Measurements from ENCODE around the gene PSMG3.

Gene PSMG3

DNA sequence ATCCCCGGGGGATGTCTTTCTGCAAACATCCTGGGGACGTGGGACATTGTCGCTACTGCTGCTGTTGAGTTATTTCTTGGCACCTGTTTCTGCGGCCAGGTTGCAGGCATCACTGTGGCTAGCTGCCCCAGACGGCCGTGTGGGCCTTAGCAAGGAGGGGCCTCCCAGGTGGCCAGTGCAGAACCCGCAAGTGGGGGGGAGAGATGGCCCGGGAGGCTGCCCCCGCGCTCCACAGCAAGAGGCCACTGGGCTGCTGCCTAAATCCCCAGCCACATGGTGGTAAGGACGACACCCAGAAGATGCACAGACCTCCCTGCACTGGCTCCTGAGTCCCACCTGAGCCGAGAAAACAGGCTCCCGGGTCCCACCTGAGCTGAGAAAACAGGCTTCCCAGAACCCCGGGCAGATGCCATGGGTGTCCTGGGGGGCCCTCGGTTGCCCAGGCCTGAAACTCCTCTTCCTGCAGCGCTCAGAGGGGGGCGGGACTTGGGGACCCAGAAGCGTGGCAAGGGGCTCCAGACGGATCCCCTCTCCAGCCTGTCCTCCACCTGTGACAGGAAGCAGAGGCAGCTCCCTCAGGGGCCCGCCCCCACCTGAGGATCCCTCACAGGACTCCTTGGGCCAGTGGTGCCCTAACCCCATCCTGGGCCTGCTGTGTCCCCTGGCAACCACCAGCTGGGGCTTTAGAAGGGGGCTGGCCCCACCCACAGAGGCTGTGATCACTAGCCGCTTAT lies 40.3 kb downstream of the PSMG3 start:
- no peak for TF ChIP-seq EZH2phosphoT487 (conservative IDR thresholded peaks at IDR 0.05; ENCODE audit: low read length)
- TF ChIP-seq, protein P1, sequence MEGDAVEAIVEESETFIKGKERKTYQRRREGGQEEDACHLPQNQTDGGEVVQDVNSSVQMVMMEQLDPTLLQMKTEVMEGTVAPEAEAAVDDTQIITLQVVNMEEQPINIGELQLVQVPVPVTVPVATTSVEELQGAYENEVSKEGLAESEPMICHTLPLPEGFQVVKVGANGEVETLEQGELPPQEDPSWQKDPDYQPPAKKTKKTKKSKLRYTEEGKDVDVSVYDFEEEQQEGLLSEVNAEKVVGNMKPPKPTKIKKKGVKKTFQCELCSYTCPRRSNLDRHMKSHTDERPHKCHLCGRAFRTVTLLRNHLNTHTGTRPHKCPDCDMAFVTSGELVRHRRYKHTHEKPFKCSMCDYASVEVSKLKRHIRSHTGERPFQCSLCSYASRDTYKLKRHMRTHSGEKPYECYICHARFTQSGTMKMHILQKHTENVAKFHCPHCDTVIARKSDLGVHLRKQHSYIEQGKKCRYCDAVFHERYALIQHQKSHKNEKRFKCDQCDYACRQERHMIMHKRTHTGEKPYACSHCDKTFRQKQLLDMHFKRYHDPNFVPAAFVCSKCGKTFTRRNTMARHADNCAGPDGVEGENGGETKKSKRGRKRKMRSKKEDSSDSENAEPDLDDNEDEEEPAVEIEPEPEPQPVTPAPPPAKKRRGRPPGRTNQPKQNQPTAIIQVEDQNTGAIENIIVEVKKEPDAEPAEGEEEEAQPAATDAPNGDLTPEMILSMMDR (IDR thresholded peaks at IDR 0.05; ENCODE audit: insufficient read depth, low read length, poor library complexity, severe bottlenecking), result no peak
- Histone ChIP-seq H3F3A (ENCODE audit: insufficient read depth) (0 out of 2 replicates have a peak, but pooled peaks cover 5% of the 10 kb centered on the region), H3K4me2 (ENCODE audit: low read depth, low read length, poor library complexity, severe bottlenecking) (no peak overlapping the region), H3K36me3 (ENCODE audit: low read length) (no peaks in the 10 kb centered on the region), H3K9ac (ENCODE audit: low read length) (no peak overlapping the region), H3K9me2 (replicated peaks; ENCODE audit: insufficient read depth, low read length) (no peaks in the 10 kb centered on the region), H2AFZ (ENCODE audit: low read depth, low read length, severe bottlenecking) (no peak overlapping the region), H3K27ac (ENCODE audit: low read depth, low read length) (no peak overlapping the region), H3K79me2 (ENCODE audit: insufficient read depth, low read length) (peaks cover 34% of the 10 kb centered on the region), H3K9me3 (ENCODE audit: insufficient read depth, low read length) (no peaks in the 10 kb centered on the region), H3K27me3 (ENCODE audit: low read length) (no peaks in the 10 kb centered on the region), H4K20me1 (ENCODE audit: low read depth, low read length) (no peaks in the 10 kb centered on the region), H3K4me3 (ENCODE audit: insufficient read depth, low read length, poor library complexity, severe bottlenecking) (no peak overlapping the region)

DNA sequence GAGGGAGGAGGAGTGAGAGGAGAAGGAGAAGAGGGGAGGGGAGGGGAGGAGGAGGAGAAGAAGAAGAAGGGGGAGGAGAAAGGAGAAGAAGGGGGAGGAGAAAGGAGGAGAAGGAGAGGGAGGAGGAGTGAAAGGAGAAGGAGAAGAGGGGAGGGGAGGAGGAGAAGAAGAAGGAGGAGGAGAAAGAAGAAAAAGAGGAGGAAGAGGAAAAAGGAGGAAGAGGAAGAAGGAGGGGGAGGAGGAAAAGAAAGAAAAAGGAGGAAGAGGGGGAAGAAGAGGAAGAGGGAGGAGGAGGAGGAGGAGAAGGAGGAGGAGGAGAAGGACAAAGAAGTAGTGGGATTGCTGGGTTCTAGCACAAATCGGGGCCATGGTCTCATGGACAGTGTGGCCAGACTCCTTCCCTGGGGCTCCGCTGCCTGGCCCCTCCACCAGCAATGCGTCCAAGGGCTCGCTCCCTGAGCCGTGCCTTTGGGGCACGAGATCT lies 43.5 kb downstream of the PSMG3 start:
- H3K79me2 ChIP-seq (ENCODE audit: insufficient read depth, low read length), result peaks cover 2% of the 10 kb centered on the region
- H3K4me2 ChIP-seq (ENCODE audit: low read depth, low read length, poor library complexity, severe bottlenecking), result no peak overlapping the region
- H3K27ac ChIP-seq (ENCODE audit: low read depth, low read length), result no peak overlapping the region
- no peaks in the 10 kb centered on the region for H3K36me3 ChIP-seq (ENCODE audit: low read length)
- no peaks in the 10 kb centered on the region for H3K27me3 ChIP-seq (ENCODE audit: low read length)
- no peak overlapping the region for H2AFZ ChIP-seq (ENCODE audit: low read depth, low read length, severe bottlenecking)
- H3K9me2 ChIP-seq (replicated peaks; ENCODE audit: insufficient read depth, low read length), result no peaks in the 10 kb centered on the region
- TF ChIP-seq, protein P1 (IDR thresholded peaks at IDR 0.05; ENCODE audit: insufficient read depth, low read length, poor library complexity, severe bottlenecking), result no peak
- no peak for TF ChIP-seq EZH2phosphoT487 (conservative IDR thresholded peaks at IDR 0.05; ENCODE audit: low read length)
- H3K4me3 ChIP-seq (ENCODE audit: insufficient read depth, low read length, poor library complexity, severe bottlenecking), result no peak overlapping the region
- H4K20me1 ChIP-seq (ENCODE audit: low read depth, low read length), result no peaks in the 10 kb centered on the region
- H3F3A ChIP-seq (ENCODE audit: insufficient read depth), result no peaks in the 10 kb centered on the region
- H3K9me3 ChIP-seq (ENCODE audit: insufficient read depth, low read length), result no peaks in the 10 kb centered on the region
- H3K9ac ChIP-seq (ENCODE audit: low read length), result no peak overlapping the region

DNA sequence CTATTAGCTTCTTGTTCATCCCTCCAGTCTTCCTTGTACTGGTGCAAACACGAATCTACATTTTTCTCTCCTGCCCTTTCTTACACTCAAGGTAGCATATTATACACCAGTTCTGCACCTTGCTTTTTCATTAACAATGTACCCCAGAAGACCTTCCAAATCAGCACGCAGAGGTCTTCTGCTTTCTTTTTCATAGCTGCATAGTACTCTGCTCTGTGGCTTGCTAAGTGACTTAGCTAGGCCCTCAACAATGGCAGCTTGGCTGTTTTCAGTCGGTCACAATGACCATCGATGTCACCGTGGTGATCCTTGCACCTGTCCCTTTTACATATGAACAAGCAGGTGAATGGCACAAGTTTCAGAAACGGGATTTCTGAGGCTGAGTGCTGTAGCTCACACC lies 44.4 kb downstream of the PSMG3 start:
- no peak for TF ChIP-seq EZH2phosphoT487 (conservative IDR thresholded peaks at IDR 0.05; ENCODE audit: low read length)
- TF ChIP-seq, protein P1 (IDR thresholded peaks at IDR 0.05; ENCODE audit: insufficient read depth, low read length, poor library complexity, severe bottlenecking), result no peak
- Histone ChIP-seq H3K36me3 (ENCODE audit: low read length) (no peaks in the 10 kb centered on the region), H3K27ac (ENCODE audit: low read depth, low read length) (no peak overlapping the region), H3K4me2 (ENCODE audit: low read depth, low read length, poor library complexity, severe bottlenecking) (no peak overlapping the region), H2AFZ (ENCODE audit: low read depth, low read length, severe bottlenecking) (no peak overlapping the region), H3K9me3 (ENCODE audit: insufficient read depth, low read length) (no peaks in the 10 kb centered on the region), H4K20me1 (ENCODE audit: low read depth, low read length) (no peaks in the 10 kb centered on the region), H3K9me2 (replicated peaks; ENCODE audit: insufficient read depth, low read length) (no peaks in the 10 kb centered on the region), H3K4me3 (ENCODE audit: insufficient read depth, low read length, poor library complexity, severe bottlenecking) (no peak overlapping the region), H3K9ac (ENCODE audit: low read length) (no peak overlapping the region), H3K79me2 (ENCODE audit: insufficient read depth, low read length) (no peaks in the 10 kb centered on the region), H3F3A (ENCODE audit: insufficient read depth) (no peaks in the 10 kb centered on the region), H3K27me3 (ENCODE audit: low read length) (no peaks in the 10 kb centered on the region)
